ENCODE results near the gene MCEE.
"Not testable (repeated sequence)": the region's sequence is repeated elsewhere in the genome, so short reads cannot be mapped to it uniquely, and the experiment has no call there.

The MCEE gene

DNA sequence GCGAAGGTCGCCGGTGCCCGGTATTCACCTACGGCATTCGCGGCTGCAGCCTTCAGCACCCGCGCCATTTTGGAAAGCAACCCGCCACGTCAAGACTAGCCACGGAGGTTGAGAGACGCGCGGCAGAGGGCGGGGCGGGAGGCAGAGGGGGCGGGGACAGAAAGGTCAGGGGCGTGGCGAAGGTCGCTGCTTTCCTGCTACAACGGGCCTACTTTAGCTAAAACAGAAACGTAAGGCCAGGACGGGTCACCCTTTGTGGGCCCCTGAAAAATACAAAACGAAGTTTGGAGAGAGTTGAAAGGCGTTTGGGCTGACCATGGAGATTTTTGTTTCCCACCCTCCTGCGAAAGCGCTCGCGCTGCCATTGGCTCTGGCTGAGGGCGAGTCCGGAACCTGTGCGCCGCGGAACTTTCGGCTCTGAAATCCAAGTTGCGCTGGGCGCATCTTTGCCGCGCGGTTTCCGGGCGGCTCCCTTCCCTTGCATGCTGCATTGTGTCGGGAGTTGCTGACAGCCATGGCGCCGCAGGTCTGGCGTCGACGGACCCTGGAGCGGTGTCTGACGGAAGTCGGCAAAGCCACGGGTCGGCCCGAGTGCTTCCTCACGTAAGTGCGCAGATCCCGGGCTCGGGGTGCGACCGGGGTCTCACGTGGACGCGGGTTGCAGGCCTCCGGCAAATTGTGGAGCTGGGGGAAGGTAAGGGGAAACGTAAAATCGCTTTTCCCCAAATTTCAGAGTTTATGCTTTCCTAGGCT is at the start of gene MCEE, which contains the start of gene MPHOSPH10:
Gene MCEE (minus strand): TSS at position 78 of the 753 bp plus-strand sequence. CDS start 10 bp downstream, at position 68.
Gene MPHOSPH10 (plus strand): TSS at position 483 of the 753 bp plus-strand sequence. CDS start 32 bp downstream, at position 515.
- no peak for FAIRE-seq

DNA sequence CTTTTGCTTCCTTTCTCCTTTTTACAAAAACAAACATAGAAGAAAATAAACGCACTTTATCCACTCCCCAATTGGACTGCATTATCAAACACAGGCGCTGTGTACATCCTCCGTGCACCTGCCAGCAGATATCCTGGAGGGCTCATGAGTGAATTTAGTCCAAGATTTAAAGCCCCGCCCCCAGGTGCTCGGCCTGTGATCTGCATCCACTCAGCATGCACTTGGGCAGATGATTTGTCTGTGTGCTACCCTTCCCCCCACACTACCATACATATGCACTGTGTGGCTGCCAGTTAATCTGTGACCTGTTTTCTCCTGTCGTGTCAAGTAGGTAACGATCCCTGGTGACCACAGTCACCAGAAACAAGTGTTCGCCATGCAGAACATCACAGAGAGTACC is 48.8 kb upstream of the MCEE start:
- not testable (repeated sequence) for FAIRE-seq

DNA sequence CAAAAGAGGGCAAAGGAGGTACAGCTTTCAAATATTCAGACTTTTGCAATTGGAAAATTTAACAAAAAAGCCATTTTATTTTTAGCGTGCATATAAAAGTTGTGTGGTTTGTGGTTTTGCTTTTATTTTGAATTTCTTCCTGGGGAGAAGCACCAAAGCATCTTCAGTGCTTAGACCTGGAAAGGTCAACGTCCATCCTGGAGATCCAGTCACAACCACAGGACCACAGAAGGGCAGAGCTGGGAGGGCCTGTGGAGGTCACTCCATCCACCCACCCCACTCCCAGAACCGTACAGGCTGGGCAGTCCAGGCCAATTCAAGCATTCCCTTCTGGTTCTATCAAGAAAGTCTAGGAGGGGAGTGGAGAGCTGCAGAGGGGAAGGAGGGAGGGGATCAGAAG is 44.2 kb upstream of the MCEE start:
- no peak for FAIRE-seq

DNA sequence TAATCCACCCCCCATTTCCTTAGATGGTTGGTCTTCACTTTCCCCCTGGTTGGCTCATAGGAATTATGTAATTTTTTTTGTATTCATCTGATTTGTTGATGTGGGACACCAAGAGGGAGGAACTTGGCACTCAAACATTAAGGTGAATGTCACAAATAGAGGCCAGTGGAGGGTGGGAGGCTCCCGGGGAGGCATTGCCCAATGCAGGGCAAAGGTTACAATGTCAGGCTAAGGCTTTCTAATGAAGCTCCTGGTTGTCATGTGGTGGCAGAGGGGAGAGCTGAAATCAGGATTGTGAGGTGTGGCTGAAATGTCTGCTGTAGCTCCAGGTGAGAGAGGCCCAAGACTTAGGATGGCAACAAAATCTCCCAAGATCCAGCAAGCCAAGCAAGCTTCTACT is 43.1 kb upstream of the MCEE start:
- FAIRE-seq, result no peak

DNA sequence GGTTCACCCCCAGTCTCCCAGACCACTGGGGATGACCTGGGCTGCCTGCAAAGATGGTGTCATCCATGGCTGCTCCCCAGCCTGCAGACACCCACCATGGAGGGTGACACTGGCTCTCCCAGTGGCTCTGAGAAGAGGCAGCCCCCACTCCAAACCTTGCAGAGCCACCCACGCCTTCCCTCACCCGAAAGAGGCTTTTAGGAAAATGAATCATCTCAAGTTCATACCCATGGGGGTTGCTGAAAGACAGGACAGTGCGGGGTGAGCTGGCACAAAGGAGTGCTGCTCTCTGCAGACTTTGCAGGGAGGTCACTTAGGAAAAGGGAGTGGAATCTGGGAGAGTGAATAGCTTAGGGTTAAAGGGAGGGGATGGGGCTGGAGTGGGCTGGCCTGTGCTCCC is 36.8 kb upstream of the MCEE start:
- no peak for FAIRE-seq

DNA sequence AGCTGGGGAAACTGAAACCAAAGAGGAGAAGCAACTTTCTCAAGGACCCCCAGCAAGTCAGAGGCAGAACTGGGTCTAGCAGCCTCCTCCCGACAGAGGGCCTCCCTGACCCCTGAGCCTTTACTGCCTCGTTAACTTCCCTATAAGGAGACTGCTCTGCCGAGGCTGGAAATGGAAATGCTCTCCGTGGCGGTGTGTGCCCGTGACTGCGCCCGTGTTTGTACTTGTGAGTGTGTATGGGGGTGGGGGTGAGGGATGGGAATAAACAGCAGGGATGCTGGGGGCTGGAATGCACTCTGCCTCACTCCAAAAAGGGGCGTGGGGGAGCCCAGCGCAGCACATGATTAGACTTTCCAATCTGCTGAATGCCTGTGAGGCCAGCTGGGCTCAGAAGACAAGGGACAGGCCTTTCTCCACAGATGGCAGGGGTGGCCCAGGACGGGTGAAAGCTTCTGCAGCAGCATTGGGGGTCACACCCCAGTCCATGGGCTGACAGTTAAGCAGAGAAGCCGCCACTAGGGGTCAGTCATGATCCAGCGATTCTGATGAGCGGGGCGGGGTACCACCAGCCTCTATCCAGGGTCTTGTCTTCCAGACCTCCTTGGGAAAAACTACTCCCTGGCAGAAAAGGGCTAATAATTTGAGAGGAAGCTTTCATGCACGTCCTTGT is 27.2 kb upstream of the MCEE start:
- no peak for FAIRE-seq

DNA sequence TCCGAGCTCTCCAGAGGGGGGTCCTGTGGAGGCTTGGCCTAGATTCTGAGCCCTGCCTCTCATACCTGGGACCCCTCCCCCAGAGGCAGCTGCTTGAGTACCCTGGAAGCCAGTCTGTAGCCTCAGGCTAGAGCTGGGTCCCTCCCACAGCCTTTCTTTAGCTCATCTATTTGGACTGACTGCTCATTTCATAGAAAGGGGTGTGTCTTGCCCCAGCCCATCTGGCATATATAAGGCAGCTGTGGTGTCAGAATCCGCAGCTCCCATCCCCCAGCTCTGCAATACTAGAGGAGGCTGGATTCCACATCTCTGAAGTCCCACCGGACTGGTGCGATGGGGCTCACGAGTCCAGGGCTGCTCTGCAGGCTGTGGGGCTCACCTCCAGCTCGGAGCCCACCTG is 26.5 kb upstream of the MCEE start:
- FAIRE-seq, result no peak

DNA sequence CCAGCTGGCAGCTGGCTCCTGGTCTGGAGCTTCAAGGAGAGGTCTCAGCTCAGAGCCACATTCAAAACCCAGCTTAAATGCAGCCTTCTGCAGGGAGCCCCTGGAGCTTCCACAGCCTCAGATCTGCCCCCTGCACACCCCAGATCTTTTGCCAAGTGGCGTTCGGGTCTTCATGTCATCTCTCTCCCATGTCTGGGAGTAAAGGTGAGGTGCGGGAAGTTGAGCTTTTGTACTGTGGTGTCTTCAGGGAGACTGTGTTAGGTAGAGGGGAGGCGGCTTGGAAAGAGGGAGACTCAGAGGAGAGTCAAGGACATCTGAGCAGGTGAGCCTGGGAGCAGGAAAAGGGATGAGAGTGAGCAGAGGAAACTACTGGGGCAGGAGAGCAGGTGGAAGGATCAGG is 25.8 kb upstream of the MCEE start:
- FAIRE-seq, result no peak

DNA sequence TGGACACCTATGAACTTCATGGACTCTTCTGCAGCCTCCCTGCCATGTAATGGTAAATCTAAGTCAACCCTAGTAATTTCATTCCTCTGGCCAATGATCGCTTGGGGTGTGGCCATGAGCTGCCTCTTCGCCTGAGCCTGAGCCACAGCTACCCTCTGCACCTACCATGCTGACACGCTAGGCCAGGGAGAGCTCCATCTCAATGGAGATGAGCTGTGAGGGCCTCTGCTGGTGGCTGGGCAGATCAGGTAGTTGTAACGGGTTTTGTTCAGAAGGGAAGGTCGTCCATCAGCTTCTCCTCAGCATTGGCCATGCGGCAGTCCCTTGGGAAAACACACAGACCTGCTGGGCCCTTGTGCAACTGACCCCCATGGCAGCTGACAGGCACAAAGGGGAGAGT is 24.8 kb upstream of the MCEE start:
- no peak for FAIRE-seq

DNA sequence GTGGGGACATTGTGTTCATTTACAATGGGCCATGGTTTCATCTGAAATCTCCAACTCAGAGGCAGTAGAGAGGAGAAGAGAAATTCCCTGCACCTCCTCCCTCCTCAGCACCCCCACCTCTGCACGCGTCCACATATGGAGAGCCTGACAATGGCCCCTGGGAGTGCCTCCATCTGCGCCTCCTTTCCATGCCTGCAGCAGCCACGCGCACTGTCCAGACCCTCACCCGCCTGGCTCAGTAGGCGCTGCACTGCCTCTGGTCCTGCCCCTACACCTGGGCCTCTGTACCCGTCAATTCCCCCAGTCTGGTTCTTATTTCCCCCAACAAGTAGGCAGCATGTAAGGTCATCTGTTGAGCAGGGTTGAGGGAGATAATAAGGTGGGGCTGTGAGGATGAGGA is 24.2 kb upstream of the MCEE start:
- no peak for FAIRE-seq

DNA sequence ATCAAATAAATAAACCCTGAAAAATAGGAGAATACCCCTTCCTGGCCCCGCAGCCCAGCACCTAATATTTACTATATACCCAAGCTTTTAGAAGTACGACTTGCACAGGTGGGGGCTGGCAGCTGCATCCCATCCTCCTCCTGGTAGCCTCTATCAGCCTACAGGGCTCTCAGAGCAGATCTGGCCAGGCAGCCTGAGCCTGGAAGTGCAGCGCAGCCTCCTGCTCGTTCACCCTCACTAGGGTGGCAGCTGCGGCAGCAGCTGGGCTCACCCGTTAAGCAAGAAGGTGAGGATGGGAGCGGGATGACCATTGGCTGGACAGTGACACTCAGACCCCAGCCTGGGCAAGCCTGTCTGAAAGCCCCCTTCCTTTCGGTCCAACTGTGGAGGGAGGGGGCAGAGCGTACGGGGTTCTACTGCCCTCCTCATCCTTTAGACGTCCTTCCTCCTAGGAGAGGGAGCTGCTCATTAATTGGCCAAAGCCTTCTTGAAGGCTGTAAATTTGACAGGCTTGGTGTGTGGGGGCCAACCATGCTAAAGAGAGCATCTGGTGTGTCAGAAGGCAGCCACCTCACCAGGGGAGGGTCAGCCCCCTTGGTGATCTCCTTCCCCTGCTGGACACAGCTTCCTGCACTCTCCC is 23.7 kb upstream of the MCEE start:
- no peak for FAIRE-seq

DNA sequence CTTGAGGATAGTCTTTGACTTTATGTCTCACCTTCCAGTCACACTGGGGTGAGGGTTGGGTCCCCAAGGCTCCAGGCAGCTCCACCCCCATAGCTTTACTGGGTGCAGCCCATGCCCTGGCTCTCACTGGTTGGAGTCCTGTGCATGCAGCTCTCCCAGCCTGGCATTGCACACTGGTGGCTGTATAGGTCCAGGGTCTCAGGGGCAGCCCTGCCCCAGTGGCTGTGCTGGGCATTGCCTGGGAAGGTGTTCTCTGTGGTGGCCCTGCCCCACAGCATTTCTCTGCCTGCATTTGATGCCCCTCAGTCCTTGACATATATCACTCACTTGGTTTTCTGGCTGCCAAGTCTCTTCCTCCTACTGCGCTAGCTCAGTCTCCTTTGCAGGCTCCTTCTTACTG is 21.6 kb upstream of the MCEE start:
- no peak for FAIRE-seq

DNA sequence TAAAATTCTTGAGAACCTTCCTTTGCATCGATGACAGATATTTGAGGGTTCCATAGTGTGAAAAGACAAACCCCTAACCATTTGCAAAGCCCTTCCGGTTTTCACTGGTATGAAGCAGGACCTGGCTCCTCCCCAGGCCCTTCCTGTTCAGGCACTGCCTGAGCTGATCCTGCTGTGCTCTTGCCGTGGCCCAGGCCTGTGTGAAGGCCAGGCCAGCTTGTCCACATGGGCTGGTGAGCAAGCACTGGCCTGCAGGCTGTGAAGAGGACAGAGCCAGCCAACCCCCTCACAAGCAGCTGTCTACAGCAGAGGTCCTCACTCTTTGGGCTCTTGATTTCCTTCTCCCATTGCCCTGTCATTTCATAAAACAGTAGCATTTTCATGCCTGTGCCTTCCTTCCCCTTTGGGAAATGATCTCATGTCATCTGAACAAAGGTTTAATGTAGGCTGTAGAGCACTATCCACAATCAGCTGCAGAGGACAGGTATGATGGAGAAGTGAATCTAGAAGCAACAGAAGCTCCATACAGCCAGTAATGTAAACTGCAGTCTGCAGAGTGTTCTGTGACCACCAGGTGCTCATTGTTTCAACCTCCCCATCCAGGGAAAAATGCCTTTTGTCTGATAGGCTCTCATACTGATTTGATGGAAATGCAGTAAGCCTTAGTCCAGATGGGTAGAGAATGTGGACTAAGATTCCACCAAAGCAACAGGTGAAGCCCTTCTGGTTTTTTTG is 20.2 kb upstream of the MCEE start:
- FAIRE-seq, result no peak

DNA sequence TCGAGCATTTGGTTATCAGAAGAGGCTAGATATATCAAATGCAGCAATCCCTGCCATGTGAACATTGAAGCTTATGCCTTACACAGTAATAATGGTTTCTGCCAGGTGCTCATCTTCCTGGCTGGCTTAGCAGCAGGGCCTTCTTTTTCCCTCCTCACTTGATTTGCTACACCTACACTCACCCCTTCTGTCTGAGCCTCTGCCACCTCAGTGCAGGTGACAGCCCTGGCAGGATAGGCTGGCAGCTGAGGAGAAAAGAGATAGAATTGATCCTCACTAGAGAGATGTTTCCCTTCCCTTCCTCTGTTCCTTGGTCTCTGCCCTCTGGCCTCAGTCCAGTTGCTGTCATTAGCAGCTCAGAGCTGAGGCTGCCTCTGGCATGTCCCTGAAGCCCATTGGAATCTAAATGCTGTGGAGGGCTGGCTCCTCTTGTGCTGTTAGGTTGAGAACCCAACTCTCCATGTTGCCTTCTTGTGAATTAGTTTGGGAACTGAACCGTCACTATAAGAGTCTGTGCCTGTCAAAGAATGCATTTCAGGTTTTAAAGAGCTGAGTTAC is 18.6 kb upstream of the MCEE start:
- no peak for FAIRE-seq

DNA sequence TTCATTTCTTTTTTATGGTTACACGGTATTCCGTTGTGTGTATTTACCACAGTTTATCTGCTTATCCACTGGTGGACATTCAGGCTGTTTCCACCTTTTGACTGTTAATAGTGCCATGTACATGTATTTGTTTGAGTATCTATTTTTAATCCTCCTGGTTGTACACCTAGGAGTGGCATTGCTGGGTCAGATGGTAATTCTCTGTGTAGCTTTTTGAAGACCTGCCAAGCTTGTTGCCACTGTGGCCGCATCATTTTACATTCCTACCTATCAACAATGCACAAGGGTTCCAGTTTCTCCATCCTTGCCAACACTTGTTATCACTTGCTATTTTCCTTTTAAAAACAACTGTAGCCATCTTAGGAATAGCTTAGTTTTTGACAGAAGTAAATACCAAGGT is 13.8 kb upstream of the MCEE start:
- FAIRE-seq, result no peak

DNA sequence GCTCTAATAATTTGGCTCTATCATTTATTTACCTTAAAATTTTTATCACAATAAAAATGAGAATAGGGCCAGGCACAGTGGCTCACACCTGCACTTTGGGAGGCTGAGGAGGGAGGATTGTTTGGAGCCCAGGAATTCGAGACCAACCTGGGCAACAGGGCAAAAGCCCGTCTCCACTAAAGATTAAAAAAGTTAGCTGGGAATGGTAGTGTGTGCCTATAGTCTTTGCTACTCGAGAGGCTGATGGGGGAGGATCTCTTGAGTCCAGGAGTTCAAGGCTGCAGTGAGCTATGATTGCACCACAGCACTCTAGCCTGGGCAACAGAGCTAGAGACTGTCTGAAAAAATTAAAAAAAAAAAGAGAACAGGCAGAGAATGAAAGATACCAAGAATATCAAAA is 6.1 kb upstream of the MCEE start:
- FAIRE-seq, result no peak

DNA sequence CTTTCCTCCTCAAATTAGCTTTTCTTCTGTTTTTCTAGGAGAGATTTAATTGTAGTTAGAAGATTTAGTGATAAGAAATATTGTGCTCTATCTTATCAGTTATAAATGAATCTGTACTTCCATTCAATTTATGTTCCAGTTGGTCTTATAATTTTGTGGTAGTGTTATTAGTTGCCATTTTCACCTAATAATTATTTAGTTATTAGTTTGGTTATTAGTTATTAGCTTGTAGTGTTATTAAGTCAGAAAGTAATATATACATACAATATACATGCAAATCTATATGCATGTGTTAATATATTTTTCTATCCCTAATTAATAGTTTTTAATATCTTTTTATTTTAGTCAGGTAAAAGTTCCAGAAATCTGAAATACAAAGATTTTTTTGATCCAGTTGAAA is 3.6 kb upstream of the MCEE start:
- FAIRE-seq, result peak; percentile 35

DNA sequence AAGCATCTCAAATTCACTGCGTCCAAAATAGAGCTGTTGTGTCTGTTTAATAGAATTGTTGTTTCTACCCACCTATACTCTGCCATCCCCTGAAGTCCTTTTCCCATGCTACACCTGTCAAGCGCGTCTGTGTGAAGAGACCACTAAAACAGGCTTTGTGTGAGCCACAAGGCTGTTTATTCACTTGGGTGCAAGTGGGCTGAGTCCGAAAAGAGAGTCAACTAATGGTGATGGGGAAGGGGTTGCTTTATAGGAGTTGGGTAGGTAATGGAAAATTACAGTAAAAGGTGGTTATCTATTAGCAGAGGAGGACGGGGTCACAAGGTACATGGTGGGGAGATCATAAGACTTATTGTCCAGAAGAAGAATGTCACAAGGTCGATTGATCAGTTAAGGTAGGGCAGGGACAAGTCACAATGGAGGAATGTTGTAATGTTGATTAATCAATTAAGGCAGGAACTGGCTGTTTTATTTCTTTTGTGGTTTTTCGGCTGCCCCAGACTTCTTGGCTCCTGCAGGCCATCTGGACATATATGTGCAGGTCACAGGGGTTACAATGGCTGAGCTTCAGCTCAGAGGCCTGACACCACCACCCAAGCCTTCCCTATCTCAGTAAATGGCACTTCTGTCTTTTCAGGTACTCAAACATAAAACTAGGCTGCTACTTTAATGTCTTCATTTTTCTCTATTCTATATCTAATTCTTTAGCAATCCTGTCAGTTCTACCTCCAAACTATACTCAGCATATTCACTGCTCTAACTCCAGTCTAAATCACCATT is 1.5 kb upstream of the MCEE start:
- not testable (repeated sequence) for FAIRE-seq

DNA sequence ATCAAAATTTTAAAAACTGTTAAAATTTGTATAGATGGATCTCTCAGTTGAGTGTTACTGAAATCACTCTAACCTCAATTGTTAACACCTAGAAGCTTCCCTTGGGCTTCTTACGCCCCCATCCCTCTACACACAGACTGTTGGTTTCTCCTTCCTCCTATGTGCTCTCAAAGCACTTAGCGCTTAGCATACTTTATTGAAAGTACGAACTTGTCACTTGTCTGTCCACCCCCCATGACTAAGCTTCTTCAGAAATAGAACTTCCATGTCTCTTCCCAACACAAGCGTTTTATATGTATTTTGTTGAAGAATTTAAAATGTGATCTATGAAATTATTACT is 846 bp upstream of the MCEE start:
- FAIRE-seq, result no peak

DNA sequence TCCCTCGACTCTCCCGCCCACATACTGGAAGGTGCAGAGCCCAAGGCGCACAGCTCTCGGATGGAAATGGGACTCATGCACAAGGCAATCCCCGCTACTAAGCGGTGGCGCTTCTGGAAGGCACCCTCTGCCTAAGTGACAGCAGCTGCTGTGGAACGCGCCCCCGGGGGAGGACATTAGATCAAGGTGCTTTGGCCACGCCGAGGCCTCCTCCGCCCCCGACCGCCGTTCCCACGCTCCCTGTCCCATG is 202 bp downstream of the MCEE start:
- FAIRE-seq, result no peak

DNA sequence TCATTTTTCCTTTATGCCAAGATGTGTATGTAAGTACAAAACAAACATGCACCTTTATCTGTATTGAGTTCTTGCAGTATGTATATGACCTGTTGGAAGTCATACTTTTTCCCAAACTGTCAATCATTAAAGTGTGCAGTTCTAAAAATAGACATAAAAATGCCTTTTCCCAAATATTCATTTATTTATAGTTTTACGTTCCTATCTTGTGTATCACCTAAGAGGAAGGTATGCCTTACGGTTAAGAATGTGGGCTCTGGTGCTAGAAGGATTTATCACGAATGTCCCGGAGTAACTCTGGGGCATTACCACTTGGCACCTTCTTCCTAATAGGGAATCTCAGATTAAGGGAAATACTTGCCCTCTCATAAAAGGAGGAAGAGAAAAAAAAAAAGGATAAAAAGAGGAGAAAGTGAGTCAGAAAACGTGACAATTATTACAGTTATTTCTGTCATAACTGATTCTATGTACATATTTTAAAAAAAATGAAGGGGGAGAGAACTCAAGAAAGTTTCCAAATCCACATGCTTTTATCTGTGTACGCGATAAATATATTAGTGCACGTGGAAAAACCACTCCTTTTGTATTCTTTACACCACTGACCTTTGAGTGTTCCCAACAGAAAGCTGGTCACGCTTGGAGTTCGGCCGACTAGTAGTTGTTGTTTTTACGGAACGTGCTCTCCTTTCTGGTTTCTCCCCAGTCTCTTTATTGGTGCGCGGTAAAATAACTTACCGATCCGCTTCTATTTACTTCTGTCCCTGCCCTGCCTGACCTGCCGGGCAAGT is 721 bp downstream of the MCEE start:
- FAIRE-seq, result no peak

DNA sequence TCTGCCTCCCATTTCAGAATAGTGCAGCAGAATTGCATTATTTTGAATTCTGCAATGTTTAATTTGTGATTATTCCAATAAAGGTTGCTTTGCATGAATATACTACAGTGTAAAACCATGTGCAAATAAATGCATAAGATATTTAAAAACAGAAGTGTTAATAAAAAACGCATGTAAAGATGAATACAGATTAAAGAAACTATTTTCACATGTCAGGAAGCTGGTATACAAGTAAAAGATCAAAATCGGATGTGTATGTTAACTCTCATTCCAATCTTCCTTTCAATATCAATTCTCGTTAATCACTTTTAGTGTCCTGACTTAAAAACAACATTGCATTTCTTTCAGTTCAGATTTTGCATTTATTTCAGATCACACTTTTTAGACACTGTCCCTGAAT is 3.1 kb downstream of the MCEE start:
- no peak for FAIRE-seq

All from A204.1 (cell line).